Measurements from ENCODE around the gene TATDN2.

DNA sequence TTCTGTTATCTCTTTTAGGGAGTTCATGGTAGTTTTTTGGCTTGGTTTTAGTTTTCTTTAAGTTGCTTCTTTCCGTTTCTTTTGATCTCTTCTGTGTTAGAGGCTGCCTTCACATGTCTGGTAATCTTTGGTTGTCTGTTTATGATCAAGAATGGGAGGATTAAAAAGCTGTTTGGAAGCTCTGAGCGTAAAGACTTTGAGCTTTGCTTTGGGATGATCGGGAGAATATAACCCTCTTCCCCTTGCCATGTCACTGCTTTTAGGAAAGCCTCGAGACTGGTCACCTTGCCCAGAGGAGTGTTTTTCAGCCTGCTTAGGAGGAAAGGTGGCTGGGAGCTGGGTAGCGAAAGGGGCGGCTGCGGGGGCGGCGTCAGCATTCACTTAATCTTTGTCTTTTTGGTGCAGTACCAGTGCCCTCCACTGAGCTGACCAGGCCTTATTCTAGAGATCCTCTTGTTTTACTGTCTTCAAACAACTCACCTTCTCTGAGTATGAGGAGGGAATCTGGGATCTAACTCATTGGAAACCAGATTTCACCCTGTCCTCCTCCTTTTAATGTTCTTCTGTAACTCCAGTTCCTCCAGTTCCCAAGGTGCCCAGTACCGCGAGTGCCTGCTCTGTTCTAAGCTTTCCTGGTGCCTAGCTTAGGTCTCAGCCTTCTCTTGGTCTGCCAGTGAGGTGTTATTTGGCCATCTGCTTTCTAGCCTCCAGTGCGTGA is 15.5 kb downstream of the TATDN2 start:
- TF ChIP-seq, protein P1, sequence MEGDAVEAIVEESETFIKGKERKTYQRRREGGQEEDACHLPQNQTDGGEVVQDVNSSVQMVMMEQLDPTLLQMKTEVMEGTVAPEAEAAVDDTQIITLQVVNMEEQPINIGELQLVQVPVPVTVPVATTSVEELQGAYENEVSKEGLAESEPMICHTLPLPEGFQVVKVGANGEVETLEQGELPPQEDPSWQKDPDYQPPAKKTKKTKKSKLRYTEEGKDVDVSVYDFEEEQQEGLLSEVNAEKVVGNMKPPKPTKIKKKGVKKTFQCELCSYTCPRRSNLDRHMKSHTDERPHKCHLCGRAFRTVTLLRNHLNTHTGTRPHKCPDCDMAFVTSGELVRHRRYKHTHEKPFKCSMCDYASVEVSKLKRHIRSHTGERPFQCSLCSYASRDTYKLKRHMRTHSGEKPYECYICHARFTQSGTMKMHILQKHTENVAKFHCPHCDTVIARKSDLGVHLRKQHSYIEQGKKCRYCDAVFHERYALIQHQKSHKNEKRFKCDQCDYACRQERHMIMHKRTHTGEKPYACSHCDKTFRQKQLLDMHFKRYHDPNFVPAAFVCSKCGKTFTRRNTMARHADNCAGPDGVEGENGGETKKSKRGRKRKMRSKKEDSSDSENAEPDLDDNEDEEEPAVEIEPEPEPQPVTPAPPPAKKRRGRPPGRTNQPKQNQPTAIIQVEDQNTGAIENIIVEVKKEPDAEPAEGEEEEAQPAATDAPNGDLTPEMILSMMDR (conservative IDR thresholded peaks at IDR 0.05; ENCODE audit: low read length), result peak; percentile 62
- TF ChIP-seq EZH2phosphoT487 (IDR thresholded peaks at IDR 0.05; ENCODE audit: borderline replicate concordance), result no peak

All from Loucy (cell line).